ENCODE results near the gene DNAH17. TPM values are rescaled to one million over a fixed set of nuclear protein-coding genes. Genes with fewer than 3 reads are reported as not detected.

DNAH17 gene
- total and polyA plus RNA-seq, 7 experiments from 2014 or later, result 0.05 to 1.5 (median 0.38) TPM

DNA sequence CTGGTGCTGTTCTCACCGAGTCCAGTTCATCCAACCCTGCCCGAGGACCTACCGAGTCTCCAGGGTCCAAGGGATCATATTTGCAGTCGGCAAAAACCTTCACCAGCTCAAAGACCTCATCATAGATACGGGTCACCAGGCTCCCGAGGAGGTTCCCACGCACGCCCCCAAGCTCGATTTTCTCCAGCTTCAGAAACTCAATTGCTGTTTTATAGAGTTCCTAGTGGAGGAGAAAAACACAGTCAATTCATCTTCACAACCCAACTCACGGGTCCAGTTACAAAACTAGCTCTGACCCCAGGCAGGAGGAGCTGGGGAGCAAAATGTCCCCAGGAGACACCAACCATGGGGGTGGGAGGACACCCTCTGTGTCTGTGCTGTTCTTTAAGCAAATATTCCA, 10.2 kb downstream of the DNAH17 start:
- Histone ChIP-seq H3K9me3 (ENCODE audit: control insufficient read depth in 2 of 3, low read length in 3 of 3) (no peaks in the 10 kb centered on the region), H3K4me1 (ENCODE audit: control insufficient read depth in 2 of 2, insufficient read depth in 2 of 2, low read length in 2 of 2) (no peaks in the 10 kb centered on the region), H3K4me3 (ENCODE audit: low read length) (no peak overlapping the region), H3K27ac (ENCODE audit: low read depth, low read length) (no peak overlapping the region), H3K36me3 (ENCODE audit: control insufficient read depth in 2 of 3, insufficient read depth in 3 of 3, low read length in 3 of 3) (no peaks in the 10 kb centered on the region), H3K27me3 (ENCODE audit: control insufficient read depth in 2 of 2, insufficient read depth in 2 of 2, low read length in 2 of 2) (no peaks in the 10 kb centered on the region)
- no peak for ATAC-seq
- Mint-ChIP-seq H3K4me1 (no peaks in the 10 kb centered on the region), H3K27ac (no peak overlapping the region), H3K36me3 (no peaks in the 10 kb centered on the region), H3K27me3 (peaks cover 0 to 13% (median 0%) of the 10 kb centered on the region in 5 donors), H3K9me3 (peaks cover 0 to 1% (median 0%) of the 10 kb centered on the region in 11 donors), H3K4me3 (no peak overlapping the region)
- DNase-seq, result no peak
- POLR2A ChIA-PET, result interaction anchor here (1.0 kb wide), 1 partner anchor 25 kb away, joined by 3 read pairs; no protein-coding TSS in a partner anchor
- CTCF ChIA-PET, result no interaction called here
- intact Hi-C loops (cut with micrococcal nuclease), result no loop called here

- no peaks in the 10 kb centered on the region for H3K27me3 ChIP-seq (ENCODE audit: control insufficient read depth in 2 of 2, insufficient read depth in 2 of 2, low read length in 2 of 2)
- intact Hi-C loops (cut with micrococcal nuclease), result no loop called here
- no peak for ATAC-seq
- Mint-ChIP-seq H3K4me3 (no peak overlapping the region), H3K27ac (no peak overlapping the region), H3K27me3 (peaks cover 0 to 13% (median 0%) of the 10 kb centered on the region in 5 donors), H3K9me3 (peaks cover 0 to 1% (median 0%) of the 10 kb centered on the region in 11 donors), H3K4me1 (no peaks in the 10 kb centered on the region), H3K36me3 (no peaks in the 10 kb centered on the region)
- ChIA-PET CTCF (no interaction called here), POLR2A (no interaction called here)
- no peak overlapping the region for H3K27ac ChIP-seq (ENCODE audit: low read depth, low read length)
- DNase-seq, result no peak
- no peak overlapping the region for H3K4me3 ChIP-seq (ENCODE audit: low read length)
- no peaks in the 10 kb centered on the region for H3K4me1 ChIP-seq (ENCODE audit: control insufficient read depth in 2 of 2, insufficient read depth in 2 of 2, low read length in 2 of 2)
- H3K9me3 ChIP-seq (ENCODE audit: control insufficient read depth in 2 of 3, low read length in 3 of 3), result no peaks in the 10 kb centered on the region
- H3K36me3 ChIP-seq (ENCODE audit: control insufficient read depth in 2 of 3, insufficient read depth in 3 of 3, low read length in 3 of 3), result no peaks in the 10 kb centered on the region
These were observed 13.7 kb downstream of the DNAH17 start for GRCh38 chr17:78563189-78564145.

DNA sequence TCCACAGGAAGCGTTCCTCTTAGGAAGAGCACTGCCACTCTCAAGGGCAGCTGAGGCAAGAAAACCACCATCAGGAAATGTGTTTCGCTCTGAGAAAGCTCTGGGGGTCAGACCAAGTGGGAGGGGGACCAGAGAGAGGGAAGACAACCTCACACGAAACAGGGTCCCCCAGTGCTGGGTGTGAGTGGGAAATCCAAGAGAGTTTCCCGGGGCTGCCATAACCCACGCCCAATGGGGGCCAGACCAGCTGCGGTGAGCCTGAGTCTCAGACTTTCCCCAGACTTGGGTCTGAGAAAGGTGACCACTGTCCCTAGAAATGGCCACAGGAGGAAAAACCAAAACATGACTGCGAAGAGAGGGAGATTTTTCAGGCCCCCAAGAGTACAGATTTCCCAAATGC, 14.5 kb downstream of the DNAH17 start:
- intact Hi-C loops (cut with micrococcal nuclease), result no loop called here
- Mint-ChIP-seq H3K27ac (no peak overlapping the region), H3K36me3 (no peaks in the 10 kb centered on the region), H3K27me3 (peaks cover 0 to 13% (median 0%) of the 10 kb centered on the region in 5 donors), H3K9me3 (peaks cover 0 to 1% (median 0%) of the 10 kb centered on the region in 11 donors), H3K4me3 (no peak overlapping the region), H3K4me1 (no peaks in the 10 kb centered on the region)
- ChIA-PET POLR2A (no interaction called here), CTCF (no interaction called here)
- Histone ChIP-seq H3K36me3 (ENCODE audit: control insufficient read depth in 2 of 3, insufficient read depth in 3 of 3, low read length in 3 of 3) (no peaks in the 10 kb centered on the region), H3K4me3 (ENCODE audit: low read length) (no peak overlapping the region), H3K4me1 (ENCODE audit: control insufficient read depth in 2 of 2, insufficient read depth in 2 of 2, low read length in 2 of 2) (no peaks in the 10 kb centered on the region), H3K27ac (ENCODE audit: low read depth, low read length) (no peak overlapping the region), H3K9me3 (ENCODE audit: control insufficient read depth in 2 of 3, low read length in 3 of 3) (no peaks in the 10 kb centered on the region), H3K27me3 (ENCODE audit: control insufficient read depth in 2 of 2, insufficient read depth in 2 of 2, low read length in 2 of 2) (no peaks in the 10 kb centered on the region)
- no peak for DNase-seq
- no peak for ATAC-seq

- Histone ChIP-seq H3K27ac (ENCODE audit: low read depth, low read length) (no peak overlapping the region), H3K9me3 (ENCODE audit: control insufficient read depth in 2 of 3, low read length in 3 of 3) (no peaks in the 10 kb centered on the region), H3K36me3 (ENCODE audit: control insufficient read depth in 2 of 3, insufficient read depth in 3 of 3, low read length in 3 of 3) (no peaks in the 10 kb centered on the region), H3K27me3 (ENCODE audit: control insufficient read depth in 2 of 2, insufficient read depth in 2 of 2, low read length in 2 of 2) (no peaks in the 10 kb centered on the region), H3K4me1 (ENCODE audit: control insufficient read depth in 2 of 2, insufficient read depth in 2 of 2, low read length in 2 of 2) (no peaks in the 10 kb centered on the region), H3K4me3 (ENCODE audit: low read length) (no peak overlapping the region)
- H3K27me3 Mint-ChIP-seq, result peaks cover 0 to 13% (median 0%) of the 10 kb centered on the region in 5 donors
- CTCF ChIA-PET, result no interaction called here
- peaks cover 0 to under 1% (median 0%) of the 10 kb centered on the region in 7 donors for H3K4me1 Mint-ChIP-seq
- H3K27ac Mint-ChIP-seq, result no peak overlapping the region
- DNase-seq (no peak), ATAC-seq (no peak)
- intact Hi-C loops (cut with micrococcal nuclease), result no loop called here
- POLR2A ChIA-PET, result no interaction called here
- H3K36me3 Mint-ChIP-seq, result no peaks in the 10 kb centered on the region
- H3K9me3 Mint-ChIP-seq, result peaks cover 0 to 1% (median 0%) of the 10 kb centered on the region in 11 donors
- no peak overlapping the region for H3K4me3 Mint-ChIP-seq
These were observed 16.0 kb downstream of the DNAH17 start for GRCh38 chr17:78561166-78561565.

DNA sequence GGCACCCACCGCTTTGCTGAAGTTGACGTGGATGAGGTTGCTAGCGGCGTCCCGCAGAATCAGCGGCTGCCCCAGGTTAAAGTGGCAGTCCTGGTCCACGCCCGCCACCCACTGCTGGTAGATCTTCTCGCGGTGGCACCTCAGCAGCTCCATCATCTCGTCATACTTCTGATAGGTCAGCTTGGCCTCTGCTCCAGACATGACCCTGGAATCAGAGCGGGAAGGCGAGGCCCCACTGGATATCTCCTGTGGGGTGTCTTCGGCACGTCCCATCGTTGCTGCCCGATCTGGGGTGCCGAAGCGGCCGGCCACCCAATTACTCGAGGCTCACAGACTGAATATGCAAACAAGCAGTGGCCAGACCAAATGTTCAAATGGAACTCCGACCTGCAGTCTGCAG, 16.5 kb downstream of the DNAH17 start:
- H3K36me3 Mint-ChIP-seq, result no peaks in the 10 kb centered on the region
- H3K4me1 Mint-ChIP-seq, result peaks cover 0 to 2% (median 0%) of the 10 kb centered on the region in 7 donors
- POLR2A ChIA-PET, result no interaction called here
- no peak overlapping the region for H3K4me3 ChIP-seq (ENCODE audit: low read length)
- DNase-seq (no peak), ATAC-seq (no peak)
- H3K27ac Mint-ChIP-seq, result no peak overlapping the region
- peaks cover 0 to 1% (median 0%) of the 10 kb centered on the region in 11 donors for H3K9me3 Mint-ChIP-seq
- CTCF ChIA-PET, result no interaction called here
- intact Hi-C loops (cut with micrococcal nuclease), result no loop called here
- no peaks in the 10 kb centered on the region for H3K27me3 ChIP-seq (ENCODE audit: control insufficient read depth in 2 of 2, insufficient read depth in 2 of 2, low read length in 2 of 2)
- no peak overlapping the region for H3K27ac ChIP-seq (ENCODE audit: low read depth, low read length)
- no peaks in the 10 kb centered on the region for H3K4me1 ChIP-seq (ENCODE audit: control insufficient read depth in 2 of 2, insufficient read depth in 2 of 2, low read length in 2 of 2)
- no peaks in the 10 kb centered on the region for H3K9me3 ChIP-seq (ENCODE audit: control insufficient read depth in 2 of 3, low read length in 3 of 3)
- no peaks in the 10 kb centered on the region for H3K36me3 ChIP-seq (ENCODE audit: control insufficient read depth in 2 of 3, insufficient read depth in 3 of 3, low read length in 3 of 3)
- H3K4me3 Mint-ChIP-seq, result no peak overlapping the region
- peaks cover 0 to 11% (median 0%) of the 10 kb centered on the region in 5 donors for H3K27me3 Mint-ChIP-seq

- POLR2A ChIA-PET, result no interaction called here
These were observed 17.3 kb downstream of the DNAH17 start for GRCh38 chr17:78559749-78560368.

More at GRCh38 chr17:78559749-78560368, 17.3 kb downstream of the DNAH17 start:
- Histone ChIP-seq H3K4me1 (ENCODE audit: control insufficient read depth in 2 of 2, insufficient read depth in 2 of 2, low read length in 2 of 2) (no peaks in the 10 kb centered on the region), H3K9me3 (ENCODE audit: control insufficient read depth in 2 of 3, low read length in 3 of 3) (no peaks in the 10 kb centered on the region), H3K36me3 (ENCODE audit: control insufficient read depth in 2 of 3, insufficient read depth in 3 of 3, low read length in 3 of 3) (no peaks in the 10 kb centered on the region), H3K27ac (ENCODE audit: low read depth, low read length) (no peak overlapping the region), H3K27me3 (ENCODE audit: control insufficient read depth in 2 of 2, insufficient read depth in 2 of 2, low read length in 2 of 2) (no peaks in the 10 kb centered on the region), H3K4me3 (ENCODE audit: low read length) (no peak overlapping the region)
- H3K36me3 Mint-ChIP-seq, result no peaks in the 10 kb centered on the region
- no peak overlapping the region for H3K4me3 Mint-ChIP-seq
- CTCF ChIA-PET, result no interaction called here
- H3K4me1 Mint-ChIP-seq, result peaks cover 0 to 2% (median 0%) of the 10 kb centered on the region in 7 donors
- intact Hi-C loops (cut with micrococcal nuclease), result no loop called here
- peaks cover 0 to 8% (median 0%) of the 10 kb centered on the region in 5 donors for H3K27me3 Mint-ChIP-seq
- H3K9me3 Mint-ChIP-seq, result peaks cover 0 to 1% (median 0%) of the 10 kb centered on the region in 11 donors
- DNase-seq (peak in 2 of 9 donors; percentile 8 to 11), ATAC-seq (no peak)
- H3K27ac Mint-ChIP-seq, result no peak overlapping the region
